Hepatocyte (in vitro differentiated cells): Measurements from ENCODE around the gene TTC28. TPM values are rescaled to one million over a fixed set of nuclear protein-coding genes. Genes with fewer than 3 reads are reported as not detected.
"Not testable (repeated sequence)": the region's sequence is repeated elsewhere in the genome, so short reads cannot be mapped to it uniquely, and the experiment has no call there.

ENCODE experiments used
- DNase-seq: peaks from one replicate; pipeline ENCODE4 v3.0.0-alpha.2; 2016; ENCODE audit warnings: low spot score
- H2AFZ ChIP-seq: fragments of 200-600 bp; sonication (generic); 2 replicates; pipeline ENCODE4 v1.6.0; 2016; ENCODE audit warnings: antibody characterized with exemption, mild to moderate bottlenecking
- H3K27ac ChIP-seq: fragments of 200-600 bp; sonication (generic); 2 replicates; pipeline ENCODE4 v1.5.1; 2016; ENCODE audit warnings: mild to moderate bottlenecking
- H3K27me3 ChIP-seq: fragments of 200-600 bp; sonication (generic); 2 replicates; pipeline ENCODE4 v1.6.1; 2016
- H3K36me3 ChIP-seq: fragments of 200-600 bp; sonication (generic); replicated peaks from 2 replicates; pipeline ENCODE4 v1.5.1; 2016; ENCODE audit warnings: low read depth; ENCODE audit not compliant: insufficient read depth
- H3K4me1 ChIP-seq: fragments of 200-600 bp; sonication (generic); 2 replicates; pipeline ENCODE4 v1.5.1; 2016; ENCODE audit warnings: mild to moderate bottlenecking, moderate library complexity; ENCODE audit not compliant: insufficient read depth
- H3K4me2 ChIP-seq: fragments of 200-600 bp; sonication (generic); 2 replicates; pipeline ENCODE4 v1.6.0; 2016
- H3K4me3 ChIP-seq: fragments of 200-600 bp; sonication (generic); 2 replicates; pipeline ENCODE4 v1.5.1; 2016; ENCODE audit warnings: mild to moderate bottlenecking
- H3K79me2 ChIP-seq: fragments of 200-600 bp; sonication (generic); 2 replicates; pipeline ENCODE4 v1.6.0; 2017; ENCODE audit warnings: mild to moderate bottlenecking
- H3K9me2 ChIP-seq: fragments of 200-600 bp; sonication (generic); replicated peaks from 2 replicates; pipeline ENCODE4 v1.6.0; 2017; ENCODE audit warnings: mild to moderate bottlenecking; ENCODE audit not compliant: insufficient read depth
- H3K9me3 ChIP-seq: fragments of 200-600 bp; sonication (generic); 2 replicates; pipeline ENCODE4 v1.5.1; 2016; ENCODE audit warnings: low read depth, mild to moderate bottlenecking
- H4K20me1 ChIP-seq: fragments of 200-600 bp; sonication (generic); 2 replicates; pipeline ENCODE4 v1.6.0; 2016; ENCODE audit warnings: mild to moderate bottlenecking; ENCODE audit not compliant: insufficient read depth, poor library complexity, severe bottlenecking
- EZH2 ChIP-seq: fragments of 200-600 bp; sonication (generic); IDR thresholded peaks from 2 replicates; pipeline ENCODE4 v1.6.1; 2016; ENCODE audit warnings: antibody characterized with exemption, mild to moderate bottlenecking, borderline replicate concordance
- EZH2phosphoT487 ChIP-seq: fragments of 200-600 bp; sonication (generic); IDR thresholded peaks from one replicate; pipeline ENCODE4 v1.6.1; 2018; ENCODE audit warnings: antibody characterized with exemption, mild to moderate bottlenecking, low read depth, moderate library complexity; ENCODE audit not compliant: unreplicated experiment, severe bottlenecking
- WGBS: methylation state at CpG from one replicate; pipeline ENCODE4 v1.1.6; 2016; ENCODE audit warnings: low lambda C conversion rate; ENCODE audit errors: missing lambda C conversion rate; 5-methylcytosine and 5-hydroxymethylcytosine counted together
- polyA plus RNA-seq: library from polyadenylated mRNA; unstranded; fragments of >200 nt; fragmentation: Nextera tagmentation; extraction: Ambion mirVana; gene quantifications from 2 replicates; pipeline ENCODE4 v1.2.1, GENCODE V29; 2016
- total RNA-seq: library from RNA; depleted of rRNA; stranded (reverse); fragments of >200 nt; gene quantifications from 2 replicates; pipeline ENCODE4 v1.2.3, GENCODE V29; 2014
- TF ChIP-seq, protein P1 (sequence below): fragments of 200-600 bp; sonication (generic); IDR thresholded peaks from 2 replicates; pipeline ENCODE4 v1.5.1; 2016; ENCODE audit warnings: antibody characterized with exemption, mild to moderate bottlenecking; ENCODE audit not compliant: poor library complexity

Gene TTC28
- total and polyA plus RNA-seq, 2 experiments from 2014 or later = 14.7 to 30.4 TPM

DNA sequence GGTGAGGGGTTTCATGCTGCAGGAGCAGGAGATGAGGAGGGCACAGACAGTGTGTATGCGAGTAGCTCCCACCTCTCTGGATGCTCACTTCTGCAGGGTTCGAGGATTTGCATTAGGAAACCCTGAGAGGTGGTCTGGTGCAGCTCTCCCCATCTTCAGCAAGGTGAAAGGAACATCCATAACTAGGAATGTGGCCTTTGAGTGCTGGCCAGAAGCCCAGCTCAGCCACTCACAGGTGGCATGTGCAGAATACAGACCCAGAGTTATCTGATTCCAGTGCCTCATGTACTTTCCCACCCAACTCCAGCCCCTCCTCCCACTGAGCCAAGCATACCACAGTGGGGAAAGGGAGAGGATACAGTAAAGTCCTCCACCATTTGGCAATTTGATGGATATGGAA is 10.2 kb upstream of the TTC28 start:
- not testable (repeated sequence) for DNase-seq, H3K4me3 ChIP-seq, H3K4me2 ChIP-seq, H3K27me3 ChIP-seq, H3K27ac ChIP-seq, H3K9me2 ChIP-seq, H3K4me1 ChIP-seq, H4K20me1 ChIP-seq, H3K36me3 ChIP-seq, H3K79me2 ChIP-seq, H3K9me3 ChIP-seq, H2AFZ ChIP-seq
- WGBS = 98% methylated on average over 2 of the region's 2 CpGs

DNA sequence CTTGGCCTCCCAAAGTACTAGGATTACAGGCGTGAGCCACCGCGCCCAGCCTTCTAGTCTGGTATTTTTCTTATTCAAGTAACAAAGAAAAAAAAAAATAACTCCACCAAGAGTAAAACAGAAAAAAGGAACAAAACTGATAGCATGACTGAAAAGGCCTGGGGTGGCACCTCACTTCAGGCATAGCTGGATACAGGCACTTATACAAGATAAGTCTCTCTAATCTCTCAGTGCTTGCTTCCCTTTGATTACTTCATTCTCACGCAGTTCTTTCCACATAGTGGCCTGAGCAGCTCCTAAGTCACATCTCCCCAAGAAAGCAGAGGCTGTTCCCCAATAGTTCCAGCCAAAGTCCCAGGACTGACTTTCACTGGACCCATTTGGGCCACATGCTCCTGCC is 3.3 kb upstream of the TTC28 start:
- H3K79me2 ChIP-seq = peaks cover 13% of the 10 kb centered on the region
- not testable (repeated sequence) for H3K9me3 ChIP-seq, H2AFZ ChIP-seq, H3K4me2 ChIP-seq, H3K9me2 ChIP-seq, H3K4me3 ChIP-seq, H3K27ac ChIP-seq, H3K27me3 ChIP-seq, H3K4me1 ChIP-seq, H3K36me3 ChIP-seq, DNase-seq, H4K20me1 ChIP-seq
- WGBS = 97% methylated on average over 4 of the region's 4 CpGs

DNA sequence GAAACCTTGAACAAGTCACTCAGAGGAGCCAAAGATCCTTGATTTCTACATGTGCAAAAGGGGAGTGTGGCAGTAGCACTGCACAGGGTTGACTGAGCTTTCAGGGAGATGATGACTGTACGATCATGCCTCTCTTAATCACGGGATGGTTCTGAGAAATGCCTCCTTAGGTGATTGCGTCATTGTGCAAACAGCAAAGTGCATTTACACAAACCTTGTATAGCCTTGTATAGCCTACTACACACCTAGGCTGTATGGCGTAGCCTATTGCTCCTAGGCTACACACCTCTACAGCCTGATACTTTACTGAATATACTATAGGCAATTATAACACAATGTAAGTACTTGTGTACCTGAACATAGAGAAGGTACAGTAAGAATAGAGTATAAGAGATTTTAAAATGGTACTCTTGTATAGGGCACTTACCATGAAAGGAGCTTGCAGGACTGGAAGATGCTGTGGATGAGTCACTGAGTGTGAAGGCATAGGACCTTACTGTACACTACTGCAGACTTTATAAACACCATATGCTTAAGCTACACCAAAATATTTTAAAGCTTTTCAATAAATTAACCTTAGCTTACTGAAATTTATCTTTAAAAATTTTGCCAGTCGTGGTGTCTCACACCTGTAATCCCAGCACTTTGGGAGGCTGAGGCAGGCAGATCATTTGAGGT is 1.3 kb upstream of the TTC28 start:
- H3K4me1 ChIP-seq, H4K20me1 ChIP-seq, H3K27me3 ChIP-seq, H3K9me3 ChIP-seq, H3K4me3 ChIP-seq, H3K36me3 ChIP-seq, H3K9me2 ChIP-seq, H2AFZ ChIP-seq: not testable (repeated sequence)
- peak overlapping the region; percentile 88 for H3K27ac ChIP-seq
- H3K4me2 ChIP-seq = peak overlapping the region; percentile 91
- peaks cover 25% of the 10 kb centered on the region for H3K79me2 ChIP-seq
- whole genome bisulfite sequencing = 65% methylated on average over 5 of the region's 5 CpGs
- peak; percentile 60 for DNase-seq

DNA sequence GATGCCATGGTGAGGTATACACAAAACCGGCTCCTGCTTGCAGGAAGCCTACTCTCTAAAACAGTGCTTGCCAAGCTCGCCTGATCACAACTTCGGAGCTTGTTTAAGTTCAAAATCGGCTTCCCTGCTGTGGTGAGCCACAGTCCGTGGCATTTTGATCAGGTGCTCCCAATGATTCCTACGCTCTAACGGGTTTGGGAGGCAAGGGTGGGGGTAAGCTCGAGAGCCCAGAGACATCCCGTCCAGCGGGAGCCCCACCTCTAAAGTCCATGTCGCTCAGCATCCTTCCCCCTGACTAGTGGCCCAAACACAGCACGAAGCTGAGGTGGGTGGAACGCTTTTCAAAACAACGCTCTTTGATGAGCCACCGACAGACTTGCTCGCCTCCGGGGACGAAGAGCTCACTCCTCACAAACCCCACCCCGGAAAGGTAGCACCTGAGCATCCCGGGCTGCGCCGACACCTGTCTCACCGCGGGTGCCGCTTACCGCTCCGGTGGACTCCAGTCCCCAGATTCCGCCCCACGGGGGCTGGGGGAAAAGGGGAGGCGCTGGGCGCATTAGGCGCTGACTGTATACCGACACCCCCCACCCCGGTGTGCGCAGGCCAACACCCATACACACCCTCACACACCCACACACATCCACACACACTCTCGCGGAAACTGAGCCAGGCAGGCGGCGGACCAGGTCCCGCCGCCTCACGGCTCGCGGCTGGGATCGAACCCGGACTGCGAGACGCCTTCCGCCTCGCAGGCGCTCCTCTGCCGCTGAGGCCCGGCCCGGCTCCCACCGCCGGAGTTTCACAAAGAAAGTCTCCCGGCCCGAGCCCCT is 646 bp downstream of the TTC28 start:
- DNase-seq = peak; percentile 32
- peak overlapping the region; percentile 55 for H3K27ac ChIP-seq
- 18% methylated on average over 53 of the region's 58 CpGs for WGBS

DNA sequence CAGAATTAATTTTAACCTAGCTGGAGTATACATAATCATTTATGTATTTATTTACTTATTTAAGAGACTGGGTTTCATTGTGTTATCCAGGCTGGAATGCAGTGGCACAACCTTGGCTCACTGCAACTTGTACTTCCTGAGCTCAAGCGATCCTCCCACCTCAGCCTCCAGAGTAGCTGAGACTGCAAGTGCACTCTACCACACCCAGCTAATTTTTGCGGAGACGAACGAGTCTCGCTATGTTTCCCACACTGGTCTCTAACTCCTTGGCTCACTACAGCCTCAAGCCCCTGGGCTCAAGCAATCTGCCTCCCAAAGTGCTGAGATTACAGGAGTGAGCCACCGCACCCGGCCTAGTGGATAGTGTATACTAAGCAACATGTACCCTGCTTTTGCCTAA is 1.5 kb downstream of the TTC28 start:
- not testable (repeated sequence) for DNase-seq, H3K36me3 ChIP-seq, H3K9me2 ChIP-seq, H2AFZ ChIP-seq, H3K4me3 ChIP-seq, H3K27ac ChIP-seq, H3K4me1 ChIP-seq, H3K9me3 ChIP-seq, H3K27me3 ChIP-seq, H4K20me1 ChIP-seq
- Histone ChIP-seq H3K4me2 (peak overlapping the region; percentile 88), H3K79me2 (peaks cover 33% of the 10 kb centered on the region)
- WGBS = 85% methylated on average over 7 of the region's 7 CpGs

More for the DNA sequence above, 646 bp downstream of the TTC28 start:
- H3K4me2 ChIP-seq = peak overlapping the region; percentile 88
- not testable (repeated sequence) for H3K27me3 ChIP-seq, H4K20me1 ChIP-seq, H3K36me3 ChIP-seq, H3K9me3 ChIP-seq, H3K9me2 ChIP-seq, H3K4me1 ChIP-seq
- peak overlapping the region; percentile 88 for H3K4me3 ChIP-seq
- peaks cover 32% of the 10 kb centered on the region for H3K79me2 ChIP-seq
- H2AFZ ChIP-seq = peak overlapping the region; percentile 92

DNA sequence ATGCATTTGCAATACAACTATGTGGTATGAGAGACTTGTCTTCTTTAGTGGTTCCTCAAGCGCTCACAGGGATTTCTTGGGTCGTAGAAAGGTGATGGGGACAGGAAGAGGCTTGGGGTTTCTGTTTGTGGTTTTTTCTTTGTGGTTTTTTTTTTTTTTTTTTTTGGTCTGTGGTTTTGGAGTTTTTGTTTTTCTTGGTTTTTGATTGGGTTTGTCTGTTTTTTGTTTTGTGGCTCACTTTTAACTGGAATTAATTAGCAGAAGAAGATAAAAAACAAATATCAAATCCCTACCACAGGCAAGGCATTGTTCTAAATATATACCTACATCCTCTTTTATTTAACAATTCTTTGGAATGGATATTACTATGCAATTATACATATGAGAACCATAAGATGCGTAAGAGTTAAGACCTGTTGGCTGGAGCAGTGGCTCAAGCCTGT is 5.5 kb downstream of the TTC28 start:
- Histone ChIP-seq H3K4me3 (no peak overlapping the region), H3K27me3 (no peaks in the 10 kb centered on the region), H3K4me2 (no peak overlapping the region), H3K4me1 (no peaks in the 10 kb centered on the region), H3K9me2 (no peaks in the 10 kb centered on the region), H3K36me3 (no peaks in the 10 kb centered on the region), H2AFZ (no peak overlapping the region), H3K27ac (no peak overlapping the region), H3K9me3 (no peaks in the 10 kb centered on the region), H4K20me1 (no peaks in the 10 kb centered on the region), H3K79me2 (peaks cover 55% of the 10 kb centered on the region)
- DNase-seq = no peak
- TF ChIP-seq EZH2 = no peak
- TF ChIP-seq, protein P1, sequence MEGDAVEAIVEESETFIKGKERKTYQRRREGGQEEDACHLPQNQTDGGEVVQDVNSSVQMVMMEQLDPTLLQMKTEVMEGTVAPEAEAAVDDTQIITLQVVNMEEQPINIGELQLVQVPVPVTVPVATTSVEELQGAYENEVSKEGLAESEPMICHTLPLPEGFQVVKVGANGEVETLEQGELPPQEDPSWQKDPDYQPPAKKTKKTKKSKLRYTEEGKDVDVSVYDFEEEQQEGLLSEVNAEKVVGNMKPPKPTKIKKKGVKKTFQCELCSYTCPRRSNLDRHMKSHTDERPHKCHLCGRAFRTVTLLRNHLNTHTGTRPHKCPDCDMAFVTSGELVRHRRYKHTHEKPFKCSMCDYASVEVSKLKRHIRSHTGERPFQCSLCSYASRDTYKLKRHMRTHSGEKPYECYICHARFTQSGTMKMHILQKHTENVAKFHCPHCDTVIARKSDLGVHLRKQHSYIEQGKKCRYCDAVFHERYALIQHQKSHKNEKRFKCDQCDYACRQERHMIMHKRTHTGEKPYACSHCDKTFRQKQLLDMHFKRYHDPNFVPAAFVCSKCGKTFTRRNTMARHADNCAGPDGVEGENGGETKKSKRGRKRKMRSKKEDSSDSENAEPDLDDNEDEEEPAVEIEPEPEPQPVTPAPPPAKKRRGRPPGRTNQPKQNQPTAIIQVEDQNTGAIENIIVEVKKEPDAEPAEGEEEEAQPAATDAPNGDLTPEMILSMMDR = no peak
- no peak for TF ChIP-seq EZH2phosphoT487
- 71% methylated on average over 3 of the region's 3 CpGs for WGBS
